Activated T-helper 1 cell treated with Interleukin-2 at 50 U/mL for 16 hours (primary cell): ENCODE measurements around the gene ANKLE1.

Source experiments
- DNase-seq: peaks from one replicate; pipeline ENCODE4 v3.0.0-alpha.2; 2020; ENCODE audit warnings: low read depth

The ANKLE1 gene

DNA sequence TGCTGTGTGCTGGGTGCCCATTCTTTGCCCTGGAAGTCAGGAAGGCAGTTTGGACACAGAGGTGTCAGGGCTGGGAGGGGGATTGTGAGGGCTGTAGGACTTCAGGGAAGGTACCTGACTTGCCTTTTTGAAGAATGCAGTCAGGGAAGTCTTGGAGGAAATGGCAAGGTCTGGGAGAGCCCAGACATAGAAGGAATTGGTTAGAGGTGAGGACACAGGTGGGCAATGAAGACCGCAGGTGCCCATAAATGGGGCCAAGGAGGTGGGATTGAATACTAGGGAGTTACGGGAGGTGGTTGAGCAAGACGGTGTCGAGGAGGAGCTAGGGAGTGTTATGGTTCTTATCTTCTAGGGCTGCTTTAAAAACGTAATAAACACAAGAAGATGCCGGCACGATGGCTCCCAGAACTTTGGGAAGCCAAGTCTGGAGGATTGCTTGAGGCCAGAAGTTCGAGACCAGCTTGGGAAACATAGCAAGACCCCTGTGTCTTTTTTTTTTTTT lies 26.2 kb downstream of the ANKLE1 start:
- DNase-seq: no peak

DNA sequence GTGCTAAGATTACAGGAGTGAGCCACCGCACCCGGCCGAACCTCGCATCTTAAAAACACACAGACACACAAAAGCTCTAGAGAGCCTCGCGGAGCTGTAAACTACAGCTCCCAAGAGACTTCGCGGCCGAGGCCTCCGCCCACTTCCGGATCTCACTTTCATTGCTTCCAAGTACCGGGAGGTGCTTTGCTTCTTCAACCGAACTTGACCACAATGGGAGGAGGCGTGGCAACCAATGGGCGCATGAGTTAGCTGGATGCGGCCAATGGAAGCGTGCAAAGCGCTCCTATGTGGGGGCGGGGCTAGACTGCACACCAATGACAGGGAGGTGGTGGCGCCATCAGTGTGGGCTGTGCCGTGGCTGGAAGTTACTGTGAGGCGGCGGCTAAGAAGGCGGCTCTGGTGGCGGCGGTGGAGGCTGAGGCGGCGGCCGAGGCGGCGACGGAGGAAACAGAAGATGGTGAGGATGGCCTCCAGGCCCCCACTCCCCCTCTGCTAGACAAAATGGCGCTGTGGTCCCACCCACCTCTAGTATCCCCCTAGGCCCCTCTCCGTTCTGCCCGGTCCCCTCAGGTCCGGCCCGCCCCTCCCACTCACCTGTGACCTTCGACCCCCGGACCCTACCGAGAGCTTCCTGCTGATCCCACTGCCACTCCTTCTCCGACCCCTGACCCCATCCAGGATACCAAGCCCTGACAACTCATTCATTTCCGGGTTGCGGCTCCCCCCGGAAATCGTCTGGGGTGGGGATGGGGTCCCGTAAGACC lies 27.7 kb downstream of the ANKLE1 start, which contains the start of gene DDA1:
Gene DDA1 (plus strand): TSS at position 366 of the 767 bp plus-strand sequence. CDS start 92 bp downstream, at position 458.
- peak; percentile 98 for DNase-seq

DNA sequence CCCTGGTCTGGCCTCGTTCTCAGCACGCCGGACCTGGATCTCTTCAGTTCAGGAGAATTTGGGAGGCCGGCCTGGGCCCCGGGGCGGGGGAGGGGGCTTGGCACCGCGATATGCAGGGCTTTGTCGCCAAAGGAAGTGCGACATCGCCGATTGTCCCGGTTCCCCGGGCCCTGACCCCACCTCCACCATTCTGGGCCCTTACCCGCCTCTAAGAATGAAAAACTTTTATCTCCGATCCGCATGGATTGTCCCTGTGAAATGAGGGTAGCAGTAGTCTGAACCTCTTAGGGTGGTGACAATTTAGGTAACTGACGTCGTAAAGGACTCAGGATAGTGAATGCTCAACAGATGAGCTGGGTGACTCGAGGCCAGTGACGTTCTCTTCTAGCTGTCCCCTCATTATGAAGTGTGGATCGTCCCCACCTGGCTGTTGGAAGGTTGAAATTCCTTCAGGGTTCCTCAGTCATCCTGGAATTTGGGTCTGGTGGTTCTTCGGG lies 28.3 kb downstream of the ANKLE1 start:
- no peak for DNase-seq

DNA sequence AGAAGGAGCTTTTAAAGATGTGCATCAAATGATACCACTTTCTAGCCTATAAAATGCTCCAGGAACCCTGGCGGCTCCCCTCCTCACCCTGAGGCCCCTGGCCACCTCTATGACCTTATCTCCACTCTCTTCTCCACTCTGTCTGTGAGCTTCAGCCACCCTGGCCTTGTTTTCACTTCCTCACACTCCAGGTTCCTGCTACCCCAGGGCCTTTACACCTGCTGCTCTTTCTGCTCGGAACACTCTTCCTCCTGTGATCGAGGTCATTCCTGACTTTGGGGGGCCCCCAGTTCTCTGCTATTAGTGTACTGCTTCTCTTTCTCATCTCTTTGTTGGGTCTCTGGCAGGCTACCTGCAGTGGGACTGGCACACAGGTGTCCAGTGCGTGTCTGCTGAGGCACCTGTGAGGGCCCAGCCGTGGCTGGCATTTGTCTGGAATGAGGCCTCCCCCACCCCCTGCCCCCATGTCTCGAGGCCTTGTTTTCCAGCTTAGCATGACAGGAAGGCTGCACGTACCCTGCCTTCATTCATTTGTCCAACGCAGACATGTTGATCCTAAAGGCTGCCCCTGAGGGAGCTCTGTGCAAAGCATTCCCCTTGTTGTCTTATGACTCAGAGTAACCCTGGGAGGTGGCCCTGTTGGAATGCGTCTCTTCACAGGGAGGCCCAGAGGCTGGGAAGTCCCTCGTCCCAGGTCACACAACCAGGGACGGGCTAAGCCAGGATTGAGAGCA lies 29.9 kb downstream of the ANKLE1 start:
- DNase-seq: no peak

DNA sequence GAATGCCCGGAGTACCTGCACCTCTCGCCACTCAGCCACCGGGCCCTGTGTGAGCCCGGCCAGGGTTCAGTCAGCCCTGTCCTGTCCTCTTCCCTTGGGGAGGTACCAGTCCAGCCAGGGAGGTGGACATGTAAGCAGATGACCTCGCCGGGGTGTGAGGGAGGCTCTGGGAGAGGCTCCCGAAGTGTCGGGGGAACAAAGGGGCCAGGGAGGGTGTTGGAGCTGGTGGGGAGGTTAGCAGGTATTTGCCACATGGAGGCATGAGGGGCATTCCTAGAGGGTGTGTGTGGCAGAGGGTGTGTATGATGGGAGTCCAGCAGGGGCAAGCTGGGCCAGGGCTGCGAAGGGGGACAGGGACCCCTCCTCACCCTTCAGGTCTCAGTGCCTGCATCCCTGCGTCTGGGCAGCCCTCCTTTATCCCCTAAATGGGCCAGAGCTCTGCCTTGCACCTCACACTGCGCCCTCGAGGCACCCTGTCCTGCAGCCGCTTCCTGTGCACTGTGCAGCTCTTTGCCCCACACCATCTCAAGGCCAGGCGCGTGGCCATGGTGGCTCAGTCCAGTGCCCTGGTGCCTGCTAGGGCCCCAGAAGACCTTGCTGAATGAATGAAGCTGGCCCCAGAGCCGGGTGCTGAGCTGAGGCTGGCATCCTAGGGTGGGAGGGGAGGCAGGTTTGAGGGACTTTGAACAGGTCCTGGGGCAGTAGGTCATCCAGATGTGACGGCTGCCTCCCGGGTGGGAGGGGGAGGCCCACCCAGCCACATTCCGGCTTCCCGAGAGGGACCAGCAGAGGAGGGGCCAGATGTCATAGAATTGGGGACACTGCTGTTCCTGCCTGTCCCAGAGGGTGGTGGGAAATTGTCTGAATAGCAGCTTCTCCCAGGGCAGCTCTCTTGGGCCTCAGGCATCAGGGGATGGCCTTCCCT lies 30.8 kb downstream of the ANKLE1 start:
- DNase-seq: no peak

DNA sequence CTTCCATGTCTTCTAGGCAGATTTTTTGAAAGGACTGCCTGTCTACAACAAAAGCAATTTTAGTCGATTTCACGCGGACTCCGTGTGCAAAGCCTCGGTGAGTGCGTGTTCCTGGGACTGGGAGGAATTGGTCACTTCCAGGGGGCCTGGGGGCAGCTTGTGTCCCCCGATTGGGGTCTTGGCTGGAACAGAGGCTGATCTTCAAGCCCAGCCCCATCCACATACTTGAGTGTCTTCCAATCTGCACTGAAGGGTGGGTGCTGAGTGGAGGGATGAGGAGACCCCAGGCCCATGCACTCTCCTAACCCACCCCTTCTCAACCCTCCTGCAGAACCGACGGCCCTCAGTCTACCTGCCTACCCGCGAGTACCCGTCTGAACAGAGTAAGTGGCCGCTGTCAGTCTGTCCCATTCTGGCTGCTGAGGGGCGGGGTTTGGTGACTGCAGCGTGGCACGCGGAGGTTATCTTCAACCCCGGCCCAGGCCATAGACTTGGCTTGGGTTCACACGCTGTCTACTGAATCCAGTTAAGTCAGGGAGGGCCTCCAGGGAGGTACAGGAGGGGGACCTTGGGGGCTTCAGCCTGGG lies 32.4 kb downstream of the ANKLE1 start:
- no peak for DNase-seq

DNA sequence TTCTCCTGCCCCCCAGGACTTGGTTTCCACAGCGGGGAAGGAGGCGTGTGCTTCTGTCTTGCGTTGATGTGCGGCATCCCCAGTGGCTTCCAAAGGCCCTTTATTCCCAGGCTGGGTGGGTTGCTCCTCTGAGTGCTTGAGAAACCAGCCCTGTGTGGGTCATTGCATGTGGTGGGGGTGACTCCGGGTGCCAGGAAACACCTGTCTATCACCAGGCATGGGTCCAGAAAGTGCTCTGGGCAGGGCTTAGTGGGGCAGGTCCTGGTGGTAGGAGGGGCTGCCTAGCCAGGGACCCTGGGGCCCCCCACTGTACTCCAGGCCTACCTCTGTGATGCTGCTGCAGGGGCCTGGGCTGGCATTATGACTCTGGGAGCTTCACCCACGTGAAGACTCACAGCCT lies 37.3 kb downstream of the ANKLE1 start:
- DNase-seq: no peak

DNA sequence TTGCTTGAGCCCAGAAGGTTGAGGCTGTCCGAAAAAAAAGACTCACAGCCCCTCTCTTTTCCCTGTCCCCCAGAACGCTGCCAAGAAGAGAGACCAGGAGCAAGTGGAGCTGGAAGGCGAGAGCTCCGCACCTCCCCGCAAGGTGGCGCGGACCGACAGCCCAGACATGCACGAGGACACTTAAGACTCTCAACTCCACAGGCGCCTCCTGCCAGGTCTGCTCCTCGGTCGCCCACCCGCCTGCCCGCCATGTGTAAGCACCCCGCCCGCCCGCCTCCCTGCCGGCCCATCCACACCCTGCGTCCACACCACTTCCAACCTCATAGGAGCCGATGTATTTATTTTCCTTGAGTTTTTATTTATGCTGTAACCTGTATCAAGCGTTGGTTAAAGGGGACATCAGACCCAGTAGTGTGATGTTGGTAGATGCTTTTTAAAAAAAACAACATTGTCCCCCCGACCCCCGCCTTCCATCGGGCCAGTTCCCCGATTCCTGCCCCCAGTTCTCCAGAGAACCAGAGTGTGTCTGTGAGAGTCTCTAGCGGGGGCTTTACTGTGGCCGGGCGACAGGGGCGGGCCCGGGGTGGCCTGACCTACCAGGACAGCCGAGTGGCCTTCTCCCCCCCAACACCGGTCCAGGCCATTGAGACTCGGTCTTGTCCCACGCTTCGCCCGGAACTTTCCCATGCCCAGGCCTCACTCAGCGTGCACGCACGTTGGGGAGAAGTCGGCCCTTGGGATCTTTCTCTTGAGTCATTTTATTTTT lies 38.0 kb downstream of the ANKLE1 start:
- DNase-seq: no peak

DNA sequence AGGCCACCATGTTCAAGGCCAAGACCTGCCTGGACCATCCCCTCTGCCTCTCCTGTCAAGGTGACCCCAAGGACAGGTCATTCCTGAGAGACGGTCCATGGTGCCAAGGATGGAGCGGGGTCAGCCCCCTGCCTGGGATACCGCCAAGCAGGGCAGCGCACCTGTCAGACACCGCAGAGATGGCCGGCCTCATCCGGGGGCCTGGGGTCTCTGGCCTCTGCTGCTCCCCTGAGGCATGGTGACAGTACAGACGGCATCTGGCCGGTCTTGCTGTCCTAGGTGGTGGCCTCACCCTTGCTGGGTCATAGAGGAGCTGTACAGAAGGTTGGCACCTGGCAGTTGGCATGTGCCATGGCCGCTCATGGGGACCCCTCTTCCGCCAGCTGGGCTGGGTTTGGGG lies 38.7 kb downstream of the ANKLE1 start:
- DNase-seq: no peak

DNA sequence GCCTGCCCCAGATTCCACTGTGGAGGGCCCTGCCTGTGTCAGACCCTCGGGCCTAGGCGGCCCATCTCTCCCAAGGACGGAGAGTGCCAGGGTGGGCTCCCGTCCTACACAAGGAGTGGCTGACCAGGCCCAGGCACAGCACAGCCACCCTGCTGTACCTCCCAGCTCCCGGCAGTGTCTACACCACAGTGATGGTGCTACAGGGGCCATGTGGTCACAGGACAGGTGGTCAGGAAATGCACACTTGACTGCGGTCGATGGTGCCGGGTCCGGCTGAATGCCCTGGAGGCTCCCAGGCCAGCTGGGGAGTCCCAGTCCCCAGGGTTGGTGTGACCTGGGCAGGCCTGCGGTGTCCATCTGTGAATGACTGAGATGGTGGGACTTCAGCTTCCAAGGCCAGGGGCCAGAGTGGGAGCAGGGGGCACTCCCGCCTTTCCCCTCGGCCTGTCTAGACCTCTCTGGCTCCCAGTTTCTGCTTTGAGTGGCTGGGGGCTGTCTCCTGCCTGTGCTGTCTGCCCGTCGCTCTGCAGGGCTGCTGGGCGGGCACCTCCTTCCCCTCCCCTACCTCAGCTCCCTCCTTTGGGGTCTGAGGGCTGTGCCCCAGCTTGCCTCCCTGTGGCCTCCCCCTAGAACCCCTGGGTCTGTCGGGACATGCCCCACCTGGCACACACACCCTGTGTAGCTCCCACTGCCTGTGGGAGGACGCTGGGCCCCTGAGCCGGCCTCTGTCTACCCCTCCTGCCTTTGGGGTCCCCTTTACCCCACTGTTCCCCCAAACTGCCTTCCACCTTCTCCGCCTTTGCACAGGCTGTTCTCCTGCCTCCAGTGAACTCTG lies 40.2 kb downstream of the ANKLE1 start:
- no peak for DNase-seq

DNA sequence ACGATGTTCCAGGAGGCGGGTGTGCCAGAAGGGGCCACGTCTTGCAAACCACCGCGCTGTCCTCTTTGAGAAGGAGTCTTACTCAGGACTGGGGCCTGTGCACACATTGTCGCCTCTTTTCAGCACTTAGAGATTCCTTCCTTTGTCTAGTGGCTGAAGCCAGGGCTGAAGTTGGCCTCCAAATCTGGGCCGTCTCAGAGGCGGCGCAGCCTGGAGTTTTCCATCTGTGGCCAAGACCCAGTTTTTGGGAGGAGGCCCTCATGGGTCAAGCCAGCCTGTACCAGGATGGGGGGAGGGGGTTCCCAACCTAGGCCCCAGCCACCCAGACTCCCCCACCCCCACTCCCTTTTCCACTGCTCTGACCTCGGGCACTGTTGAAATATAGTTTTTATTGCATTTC lies 41.2 kb downstream of the ANKLE1 start:
- DNase-seq: no peak

DNA sequence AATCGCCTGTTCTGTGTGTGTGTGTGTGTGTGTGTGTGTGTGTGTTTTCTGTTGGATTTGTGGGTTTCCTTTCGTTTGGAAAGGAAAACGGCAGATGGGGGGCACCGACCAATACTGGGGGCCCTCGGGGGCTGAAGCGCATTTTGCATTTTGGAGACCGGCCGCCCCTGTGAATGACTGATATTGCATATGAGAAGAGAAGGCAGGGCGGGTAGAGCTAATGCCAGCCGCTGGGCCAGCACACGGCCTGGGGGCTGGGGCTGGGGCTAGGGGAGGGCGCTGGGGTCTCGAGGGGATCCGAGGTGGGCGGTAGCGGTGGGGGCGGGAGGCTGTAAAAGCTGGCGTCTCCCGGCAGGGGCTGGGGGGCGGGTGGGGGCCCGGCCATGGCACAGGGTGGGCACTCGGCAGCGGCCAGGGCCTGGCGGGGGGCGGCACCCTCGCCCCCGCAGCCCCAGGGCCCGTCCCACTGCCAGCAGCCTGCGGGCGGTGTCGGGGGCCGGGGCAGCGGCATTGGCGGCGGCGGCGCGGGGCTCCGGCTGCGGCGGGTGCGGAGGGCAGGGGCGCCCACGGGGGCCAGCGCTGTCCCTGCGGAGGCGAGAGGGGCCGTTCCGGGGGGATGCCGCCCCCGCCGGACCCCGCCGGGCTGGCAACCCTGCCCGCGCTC lies 41.7 kb downstream of the ANKLE1 start:
- DNase-seq: no peak

DNA sequence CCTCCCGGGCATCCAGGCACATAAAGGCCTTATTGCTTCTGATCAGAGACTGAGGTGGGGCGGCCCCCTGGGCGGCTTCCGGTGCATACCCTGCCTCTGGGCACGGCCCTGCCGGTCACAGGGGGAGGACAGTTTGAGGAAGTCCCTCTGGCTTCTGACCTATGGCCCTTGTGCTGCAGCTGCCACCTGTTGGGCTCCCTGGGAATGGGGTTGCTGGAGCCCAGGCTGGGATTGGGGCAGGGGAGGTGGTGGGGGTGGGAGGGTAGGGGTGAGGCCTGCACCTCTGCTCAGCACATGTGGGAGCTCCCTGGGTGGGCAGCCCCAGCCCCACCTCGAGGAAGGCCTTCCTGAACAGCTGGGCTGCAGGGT lies 42.2 kb downstream of the ANKLE1 start:
- no peak for DNase-seq

DNA sequence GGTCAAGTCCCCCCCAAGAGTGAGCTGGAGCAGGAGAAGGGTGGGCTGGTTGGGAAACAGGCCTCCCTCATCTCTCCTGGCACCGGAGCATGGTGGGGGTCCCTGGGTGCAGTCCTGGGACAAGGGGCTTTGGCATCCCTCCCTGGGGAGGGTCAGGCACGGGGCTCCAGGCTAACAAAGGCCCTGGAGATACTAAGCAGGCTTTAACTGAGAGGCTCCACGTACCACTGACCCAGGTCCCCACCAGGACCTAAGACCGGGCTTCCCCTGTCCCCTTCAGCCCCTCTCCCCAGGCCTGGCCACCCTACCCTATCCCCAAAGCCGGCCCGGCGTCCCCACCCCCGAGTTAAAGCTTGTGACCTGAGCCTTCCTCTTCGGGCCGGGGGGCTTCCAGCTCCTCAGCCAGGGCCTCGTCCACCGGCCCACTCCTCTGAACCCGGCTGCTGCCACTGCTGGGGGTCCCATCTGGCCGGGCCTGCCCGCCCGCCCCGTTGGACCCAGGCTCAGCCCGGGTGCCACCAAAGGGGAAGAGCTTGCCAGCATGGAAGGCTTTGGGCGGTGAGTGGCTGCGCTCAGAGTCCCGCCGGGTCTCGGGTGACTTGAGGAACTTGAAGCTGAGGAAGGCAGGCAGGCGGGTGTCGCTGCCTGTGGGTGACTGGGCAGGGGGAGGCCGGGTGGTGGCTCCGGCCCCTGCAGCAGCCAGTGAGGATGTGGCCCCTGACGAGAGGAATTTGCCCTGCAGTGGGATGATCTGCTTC lies 42.8 kb downstream of the ANKLE1 start:
- no peak for DNase-seq

DNA sequence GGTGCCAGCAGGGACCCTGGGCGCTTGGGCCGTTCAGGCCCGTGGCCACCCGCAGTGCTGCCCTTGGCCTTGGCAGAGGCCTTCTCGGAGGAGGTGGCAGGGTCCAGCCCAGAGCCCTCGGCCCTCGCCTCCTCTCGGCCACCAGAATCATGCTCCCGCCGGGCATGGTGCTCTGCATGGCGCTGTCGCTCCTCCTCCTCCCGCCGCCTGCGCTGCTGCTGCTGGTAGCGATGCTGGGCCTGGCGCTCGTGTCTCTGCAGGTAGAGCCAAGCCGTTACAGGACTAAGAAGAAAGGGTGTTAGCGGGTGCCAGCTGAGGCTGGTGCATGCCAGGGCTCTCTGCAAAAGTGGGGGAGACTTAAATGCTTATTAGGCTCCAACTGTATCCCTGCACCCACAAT lies 43.4 kb downstream of the ANKLE1 start:
- DNase-seq: no peak

DNA sequence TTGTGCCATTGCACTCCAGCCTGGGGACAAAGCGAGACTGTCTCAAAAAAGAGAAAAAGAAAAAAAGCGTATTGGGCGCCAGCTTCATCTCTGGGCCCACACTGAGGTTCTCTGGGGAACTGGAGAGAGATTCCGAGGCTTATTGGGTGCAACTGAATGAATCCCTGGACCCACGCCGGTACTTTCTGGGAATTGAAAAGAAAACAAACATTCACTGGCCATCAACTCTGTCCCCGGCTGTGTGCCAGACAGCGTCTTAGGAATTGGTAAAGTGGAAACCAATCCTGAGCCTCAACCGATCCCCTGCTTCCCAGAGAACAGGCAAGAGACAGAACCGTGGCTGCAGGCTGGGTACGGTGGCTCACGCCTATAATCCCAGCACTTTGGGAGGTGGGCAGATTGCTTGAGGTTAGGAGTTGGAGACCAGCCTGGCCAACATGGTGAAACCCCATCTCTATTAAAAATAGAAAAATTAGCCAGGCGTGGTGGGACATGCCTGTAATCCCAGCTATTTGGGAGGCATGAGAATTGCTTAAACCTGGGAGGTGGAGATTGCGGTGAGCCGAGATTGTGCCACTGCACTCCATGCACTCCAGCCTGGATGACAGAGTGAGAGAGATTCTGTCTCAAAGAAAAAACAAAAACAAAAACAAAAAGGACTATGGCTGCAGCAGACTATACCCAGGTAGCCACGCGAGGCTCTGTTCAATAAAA lies 44.3 kb downstream of the ANKLE1 start:
- DNase-seq: no peak

DNA sequence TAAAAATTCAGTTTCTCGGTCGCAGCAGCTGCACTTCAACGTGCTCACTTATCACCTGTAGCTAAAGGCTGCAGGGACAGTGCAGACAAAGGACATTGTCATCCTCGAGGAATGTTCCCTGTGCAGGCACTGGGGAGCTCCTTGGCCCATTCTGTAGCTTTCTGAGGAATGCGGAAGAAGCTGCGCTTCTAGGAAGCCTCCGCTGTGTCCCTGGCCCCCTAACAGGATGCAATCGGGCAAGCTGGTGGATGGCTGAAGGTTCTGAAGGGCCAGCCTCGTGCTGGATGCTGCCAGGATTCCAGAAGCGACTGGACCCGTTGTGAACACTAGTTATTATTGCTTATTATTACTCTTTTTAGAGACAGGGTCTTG lies 44.9 kb downstream of the ANKLE1 start:
- no peak for DNase-seq

DNA sequence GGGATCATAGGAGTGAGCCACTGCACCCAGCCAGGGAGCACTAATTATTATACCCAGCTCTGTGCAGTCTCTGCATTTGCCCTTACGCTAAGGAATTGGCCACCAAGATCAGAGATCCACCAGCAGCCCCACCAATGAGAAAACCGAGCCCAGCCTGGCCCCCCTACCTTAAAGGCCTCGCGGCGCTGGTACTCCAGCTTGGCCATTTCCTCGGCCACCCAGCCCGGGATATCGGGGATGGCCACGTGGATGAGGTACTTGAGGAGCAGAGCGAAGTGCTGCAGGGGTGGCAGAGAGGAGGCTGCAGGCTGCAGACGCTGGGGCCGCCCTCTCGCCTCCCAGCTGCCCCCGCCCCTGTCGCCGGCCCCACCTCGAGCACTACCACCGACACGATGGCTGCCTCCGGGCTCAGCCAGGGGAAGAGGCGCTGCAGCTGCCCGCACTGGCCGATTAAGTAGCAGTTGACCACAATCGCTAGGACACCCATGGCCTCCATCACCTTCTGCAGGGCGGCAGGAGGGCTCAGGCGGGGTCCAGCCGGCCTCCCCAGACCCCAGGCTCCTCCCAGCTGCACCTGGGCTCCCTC lies 45.5 kb downstream of the ANKLE1 start:
- no peak for DNase-seq
